Measurements from ENCODE around the gene NINL. TPM values are rescaled to one million over a fixed set of nuclear protein-coding genes. Genes with fewer than 3 reads are reported as not detected.

The NINL gene
- total and polyA plus RNA-seq, 7 donors, result 2.4 to 19.9 (median 9.6) TPM

DNA sequence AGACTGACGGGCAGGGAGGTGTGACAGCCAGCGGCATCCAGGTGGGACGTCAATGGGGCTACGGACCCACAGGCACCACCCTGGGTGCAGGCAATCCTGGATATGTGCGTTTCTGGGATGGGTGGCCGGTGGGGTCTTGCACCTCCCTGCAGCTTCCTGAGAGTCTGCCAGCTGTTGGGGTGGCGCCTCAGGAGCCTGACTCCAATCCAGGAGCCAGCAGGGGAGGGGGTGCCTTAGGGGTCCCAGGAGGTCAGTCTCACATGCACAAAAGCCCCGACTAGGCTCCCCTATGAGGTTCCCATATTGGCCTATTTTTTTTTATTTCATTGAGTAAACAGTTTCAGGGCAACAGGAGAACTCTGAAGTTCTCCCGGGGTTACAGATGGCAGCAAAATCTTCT, 104.5 kb downstream of the NINL start:
- intact Hi-C loops (cut with DNase I), result no loop called here
- WGBS, 2 donors, result 92 to 93% methylated on average over 9 of the region's 9 CpGs
- no peak overlapping the region for H3K27ac ChIP-seq
- H3K36me3 ChIP-seq, result peaks cover 0 to 78% (median 4%) of the 10 kb centered on the region in 4 donors
- DNase-seq, result no peak
- no peaks in the 10 kb centered on the region for H3K9me3 ChIP-seq
- no peak overlapping the region for H3K4me3 ChIP-seq
- no peak for TF ChIP-seq EP300 (IDR thresholded peaks at IDR 0.05)
- TF ChIP-seq CTCF (IDR thresholded peaks at IDR 0.05), result no peak
- TF ChIP-seq POLR2AphosphoS5 (IDR thresholded peaks at IDR 0.05), result no peak
- TF ChIP-seq POLR2A (IDR thresholded peaks at IDR 0.05), result no peak
- H3K4me1 ChIP-seq, result no peaks in the 10 kb centered on the region
- H3K27me3 ChIP-seq, result no peaks in the 10 kb centered on the region

DNA sequence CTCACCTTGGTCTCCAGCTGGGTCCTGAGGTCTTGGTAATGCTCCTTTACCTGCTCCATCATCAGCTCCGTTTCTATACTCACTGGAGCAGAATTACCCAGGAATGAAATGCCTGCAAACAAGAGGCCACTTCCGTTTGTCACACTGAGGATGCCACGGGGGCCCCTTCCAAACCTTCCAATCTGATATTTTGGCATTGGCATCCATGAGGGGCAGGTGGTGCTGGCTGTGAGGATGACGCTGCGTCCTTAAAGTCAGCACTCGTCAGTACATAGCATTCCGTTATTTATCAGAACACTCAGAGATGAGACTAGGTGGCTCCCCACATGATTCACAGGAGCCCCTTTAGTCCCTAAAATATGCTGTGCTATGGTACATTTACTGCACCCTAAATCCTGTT, 105.2 kb downstream of the NINL start:
- intact Hi-C loops (cut with DNase I), result no loop called here

GRCh38 chr20:25479638-25480037, 105.7 kb downstream of the NINL start:
- peak; percentile 59 for DNase-seq
- H3K4me1 ChIP-seq, result no peaks in the 10 kb centered on the region
- TF ChIP-seq EP300 (IDR thresholded peaks at IDR 0.05), result no peak
- TF ChIP-seq CTCF (IDR thresholded peaks at IDR 0.05), result no peak
- TF ChIP-seq POLR2A (IDR thresholded peaks at IDR 0.05), result no peak
- no peak for TF ChIP-seq POLR2AphosphoS5 (IDR thresholded peaks at IDR 0.05)
- H3K9me3 ChIP-seq, result no peaks in the 10 kb centered on the region
- no peak overlapping the region for H3K4me3 ChIP-seq
- no peaks in the 10 kb centered on the region for H3K27me3 ChIP-seq
- WGBS, 2 donors, result 93 to 96% methylated on average over 5 of the region's 5 CpGs
- intact Hi-C loops (cut with DNase I), result no loop called here
- H3K36me3 ChIP-seq, result peaks cover 0 to 72% (median 4%) of the 10 kb centered on the region in 4 donors
- H3K27ac ChIP-seq, result no peak overlapping the region

More for the DNA sequence above, 105.2 kb downstream of the NINL start:
- Histone ChIP-seq H3K27ac (no peak overlapping the region), H3K36me3 (peaks cover 0 to 78% (median 4%) of the 10 kb centered on the region in 4 donors), H3K27me3 (no peaks in the 10 kb centered on the region), H3K4me1 (no peaks in the 10 kb centered on the region), H3K4me3 (no peak overlapping the region), H3K9me3 (no peaks in the 10 kb centered on the region)
- no peak for DNase-seq
- no peak for TF ChIP-seq EP300 (IDR thresholded peaks at IDR 0.05)
- no peak for TF ChIP-seq CTCF (IDR thresholded peaks at IDR 0.05)
- no peak for TF ChIP-seq POLR2AphosphoS5 (IDR thresholded peaks at IDR 0.05)
- no peak for TF ChIP-seq POLR2A (IDR thresholded peaks at IDR 0.05)
- 92 to 94% methylated on average over 7 of the region's 7 CpGs for WGBS, 2 donors

DNA sequence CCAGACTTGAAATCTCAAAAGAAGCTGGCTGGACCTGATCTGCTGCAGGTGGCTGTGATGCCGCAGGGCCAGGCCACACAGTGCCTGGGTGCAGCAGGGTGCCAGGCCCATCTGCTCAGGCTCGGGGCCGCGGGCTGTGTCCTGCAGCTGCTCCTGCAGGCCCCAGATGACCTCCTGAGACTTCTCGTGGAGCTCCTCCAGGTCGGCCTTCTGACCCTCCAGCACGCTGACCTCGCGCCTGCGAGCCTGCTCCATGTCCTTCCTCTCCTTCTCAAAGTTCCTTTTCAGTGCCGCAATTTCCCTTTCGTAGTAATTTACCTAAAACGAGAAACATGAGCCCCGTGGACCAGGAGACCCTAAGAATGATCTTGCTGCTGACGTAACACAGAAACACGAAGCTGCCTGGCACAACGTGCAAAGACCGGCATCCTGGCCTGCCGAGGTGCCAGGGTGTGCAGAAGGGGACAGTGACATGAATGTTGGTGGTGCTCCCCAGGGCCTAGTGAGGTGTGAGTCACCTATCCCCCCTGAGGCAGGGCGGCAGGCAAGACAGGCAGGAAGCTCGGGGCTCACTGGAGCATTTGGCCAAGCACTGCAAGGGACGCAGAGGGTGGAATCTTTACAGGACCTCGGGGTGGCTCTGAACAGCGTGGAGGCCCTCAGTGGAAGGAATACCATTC, 106.3 kb downstream of the NINL start:
- no peak for DNase-seq
- intact Hi-C loops (cut with DNase I), result no loop called here

More for the DNA sequence above, 106.3 kb downstream of the NINL start:
- TF ChIP-seq POLR2AphosphoS5 (IDR thresholded peaks at IDR 0.05) (no peak), EP300 (IDR thresholded peaks at IDR 0.05) (no peak), CTCF (IDR thresholded peaks at IDR 0.05) (no peak), POLR2A (IDR thresholded peaks at IDR 0.05) (no peak)
- Histone ChIP-seq H3K4me1 (no peaks in the 10 kb centered on the region), H3K27ac (no peak overlapping the region), H3K4me3 (no peak overlapping the region), H3K27me3 (no peaks in the 10 kb centered on the region), H3K36me3 (peaks cover 0 to 72% (median 4%) of the 10 kb centered on the region in 4 donors), H3K9me3 (no peaks in the 10 kb centered on the region)
- WGBS, 2 donors, result 93% methylated on average over 24 of the region's 24 CpGs
